Measurements from ENCODE around the gene RASGRP3. TPM values are rescaled to one million over a fixed set of nuclear protein-coding genes. Genes with fewer than 3 reads are reported as not detected.
"Not testable (repeated sequence)": the region's sequence is repeated elsewhere in the genome, so short reads cannot be mapped to it uniquely, and the experiment has no call there.

Gene RASGRP3
- total and polyA plus RNA-seq, 2 of the 13 experiments (the other 11 are each of a cell fraction or from before 2014, with no cell fraction given): 0.01 TPM; not detected in 1

DNA sequence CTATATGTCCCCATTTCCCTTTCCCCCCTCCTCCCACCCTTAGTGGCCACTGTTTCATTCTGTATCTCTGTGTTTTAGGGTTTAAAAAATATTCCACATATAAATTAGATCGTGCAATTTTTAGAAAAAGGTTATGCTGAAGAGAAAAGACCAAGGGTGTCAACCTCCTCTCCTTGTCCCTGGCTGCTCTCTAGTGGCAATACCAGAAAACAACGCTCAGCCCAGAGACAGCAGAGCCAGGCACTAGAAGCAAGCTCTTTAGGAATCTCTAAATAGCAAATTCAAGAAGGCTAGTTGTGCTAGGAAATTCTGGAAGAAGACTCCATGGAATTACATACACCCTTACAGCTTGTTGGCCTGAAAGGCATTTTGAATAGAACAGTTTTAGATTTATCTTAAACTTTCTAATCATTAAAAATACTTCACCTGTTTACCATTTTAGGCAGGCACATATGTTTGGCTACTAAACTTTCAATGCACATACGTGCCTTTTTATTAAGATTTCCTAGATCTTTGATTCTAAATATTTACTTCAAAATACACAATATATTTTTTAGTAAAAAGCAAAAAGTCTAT lies 35.1 kb upstream of the RASGRP3 start:
- Histone ChIP-seq H3K36me3 (replicated peaks in 1 of 2; ENCODE audit: control insufficient read depth in 1 of 2, insufficient read depth in 2 of 2, low read length in 2 of 2) (no peaks in the 10 kb centered on the region), H2AFZ (ENCODE audit: low read length) (no peak overlapping the region), H4K20me1 (ENCODE audit: insufficient read depth, low read length) (no peaks in the 10 kb centered on the region), H3K79me2 (ENCODE audit: insufficient read depth, low read length) (no peaks in the 10 kb centered on the region), H3K4me1 (ENCODE audit: insufficient read depth, low read length) (0 out of 2 replicates have a peak, but pooled peaks cover 6% of the 10 kb centered on the region), H3K27ac (ENCODE audit: extremely low read length, insufficient read depth, low read length) (no peak overlapping the region), H3K4me3 (replicated peaks in 1 of 3; ENCODE audit: insufficient read depth in 1 of 3, low read depth in 2 of 3, low read length in 3 of 3) (no peak overlapping the region), H3K27me3 (ENCODE audit: control insufficient read depth in 1 of 2, insufficient read depth in 2 of 2, low read length in 2 of 2) (peaks cover 0 to 5% of the 10 kb centered on the region in 2 experiments; a peak in 1 of 5 replicates), H3K9me3 (ENCODE audit: low read length) (no peaks in the 10 kb centered on the region), H3K4me2 (ENCODE audit: low read depth, low read length) (no peak overlapping the region), H3K9ac (ENCODE audit: insufficient read depth, low read depth, low read length) (no peak overlapping the region)
- ATAC-seq (peak; percentile 97), DNase-seq (ENCODE audit: low spot score) (peak; percentile 34), FAIRE-seq (peak; percentile 82)
- intact Hi-C loops (cut with micrococcal nuclease; ENCODE audit: unreplicated experiment): loop anchor here (1.0 to 5.0 kb wide), 2 partner anchors 59 to 669 kb away; no protein-coding TSS in a partner anchor
- no TSS peak for BruUV-seq (replicated peaks)
- 0% methylated on average over 3 of the region's 3 CpGs for WGBS (ENCODE audit: low lambda C conversion rate)
- in situ Hi-C loops (cut with HindIII; ENCODE audit: extremely low pct_ligation_motif_present, low pct_unique_long_range_greater_than_20kb): no loop called here
- POLR2A ChIA-PET: no interaction called here
- no peak for TF ChIP-seq ZNF768 (CRISPR knock-in tag; IDR thresholded peaks at IDR 0.05)
- no peak for TF ChIP-seq GTF3A (CRISPR knock-in tag; conservative IDR thresholded peaks at IDR 0.05)
- TF ChIP-seq GPBP1L1 (CRISPR knock-in tag; IDR thresholded peaks at IDR 0.05): no peak
- TF ChIP-seq CTCF (CRISPR knock-in tag; IDR thresholded peaks at IDR 0.05): peak; percentile 73
- TF ChIP-seq DMAP1 (CRISPR knock-in tag; IDR thresholded peaks at IDR 0.05): no peak
- TF ChIP-seq HNRNPUL1 (IDR thresholded peaks at IDR 0.05; ENCODE audit: low read depth, low read length): no peak
- peak; percentile 67 for TF ChIP-seq SMC3 (IDR thresholded peaks at IDR 0.05; ENCODE audit: low read length)
- TF ChIP-seq ZNF788 (CRISPR knock-in tag; IDR thresholded peaks at IDR 0.05; ENCODE audit: borderline replicate concordance): no peak
- no peak for TF ChIP-seq JDP2 (CRISPR knock-in tag; IDR thresholded peaks at IDR 0.05; ENCODE audit: borderline replicate concordance)
- TF ChIP-seq STAG1 (CRISPR knock-in tag; IDR thresholded peaks at IDR 0.05): peak; percentile 74
- peak; percentile 65; the same call in 1 of the 2 replicates for TF ChIP-seq RAD21 (CRISPR knock-in tag; IDR thresholded peaks at IDR 0.05)
- CTCF ChIA-PET (ENCODE audit: low intra/inter-chr PET ratio, low total read pairs): no interaction called here

GRCh38 chr2:33442052-33442451 lies 34.4 kb upstream of the RASGRP3 start:
- H3K4me3 ChIP-seq (replicated peaks in 1 of 3; ENCODE audit: insufficient read depth in 1 of 3, low read depth in 2 of 3, low read length in 3 of 3); H3K36me3 ChIP-seq (replicated peaks in 1 of 2; ENCODE audit: control insufficient read depth in 1 of 2, insufficient read depth in 2 of 2, low read length in 2 of 2); CTCF ChIA-PET (ENCODE audit: low intra/inter-chr PET ratio, low total read pairs); ATAC-seq; H3K27me3 ChIP-seq (ENCODE audit: control insufficient read depth in 1 of 2, insufficient read depth in 2 of 2, low read length in 2 of 2); H3K4me2 ChIP-seq (ENCODE audit: low read depth, low read length); BruUV-seq (replicated peaks); FAIRE-seq; in situ Hi-C loops (cut with HindIII; ENCODE audit: extremely low pct_ligation_motif_present, low pct_unique_long_range_greater_than_20kb); H3K9me3 ChIP-seq (ENCODE audit: low read length); H3K27ac ChIP-seq (ENCODE audit: extremely low read length, insufficient read depth, low read length); H3K4me1 ChIP-seq (ENCODE audit: insufficient read depth, low read length); H3K79me2 ChIP-seq (ENCODE audit: insufficient read depth, low read length); POLR2A ChIA-PET; H4K20me1 ChIP-seq (ENCODE audit: insufficient read depth, low read length); DNase-seq (ENCODE audit: low spot score); H2AFZ ChIP-seq (ENCODE audit: low read length); H3K9ac ChIP-seq (ENCODE audit: insufficient read depth, low read depth, low read length): not testable (repeated sequence)
- 65% methylated on average over 9 of the region's 9 CpGs for WGBS (ENCODE audit: low lambda C conversion rate)
- intact Hi-C loops (cut with micrococcal nuclease; ENCODE audit: unreplicated experiment): loop anchor here (5.0 kb wide), 1 partner anchor 60 kb away; no protein-coding TSS in a partner anchor
